ENCODE results near the gene CSF3.

Gene CSF3

GRCh38 chr17:39988206-39988810, 26.9 kb upstream of the CSF3 start:
- Histone ChIP-seq H3K36me3 (peaks cover 92 to 93% (median 92%) of the 10 kb centered on the region in 3 donors), H3K9me3 (no peaks in the 10 kb centered on the region), H3K27ac (no peak overlapping the region), H3K4me1 (no peaks in the 10 kb centered on the region), H3K27me3 (no peaks in the 10 kb centered on the region), H3K4me3 (no peak overlapping the region)
- TF ChIP-seq CTCF (IDR thresholded peaks at IDR 0.05) = no peak
- DNase-seq = no peak
- intact Hi-C loops (cut with DNase I; ENCODE audit: low total_unique reads) = no loop called here

GRCh38 chr17:39994448-39994847, 20.8 kb upstream of the CSF3 start:
- H3K36me3 ChIP-seq = peaks cover 84 to 96% (median 85%) of the 10 kb centered on the region in 3 donors
- intact Hi-C loops (cut with DNase I; ENCODE audit: low total_unique reads) = no loop called here
- H3K4me1 ChIP-seq = no peaks in the 10 kb centered on the region
- H3K27me3 ChIP-seq = no peaks in the 10 kb centered on the region
- H3K27ac ChIP-seq = no peak overlapping the region
- DNase-seq = no peak
- no peaks in the 10 kb centered on the region for H3K9me3 ChIP-seq
- no peak overlapping the region for H3K4me3 ChIP-seq
- TF ChIP-seq CTCF (IDR thresholded peaks at IDR 0.05) = no peak

- intact Hi-C loops (cut with DNase I; ENCODE audit: low total_unique reads) = no loop called here
- no peaks in the 10 kb centered on the region for H3K4me1 ChIP-seq
- no peak overlapping the region for H3K4me3 ChIP-seq
- no peaks in the 10 kb centered on the region for H3K27me3 ChIP-seq
- no peak for TF ChIP-seq CTCF (IDR thresholded peaks at IDR 0.05)
- H3K36me3 ChIP-seq = peaks cover 74 to 86% (median 75%) of the 10 kb centered on the region in 3 donors
- H3K9me3 ChIP-seq = no peaks in the 10 kb centered on the region
- H3K27ac ChIP-seq = no peak overlapping the region
- DNase-seq = no peak
Observed at GRCh38 chr17:39995438-39995837, 19.8 kb upstream of the CSF3 start.

GRCh38 chr17:39996162-39996561, 19.1 kb upstream of the CSF3 start:
- TF ChIP-seq CTCF (IDR thresholded peaks at IDR 0.05) = no peak
- Histone ChIP-seq H3K36me3 (peaks cover 67 to 79% (median 68%) of the 10 kb centered on the region in 3 donors), H3K27me3 (no peaks in the 10 kb centered on the region), H3K4me1 (no peaks in the 10 kb centered on the region), H3K4me3 (no peak overlapping the region), H3K9me3 (no peaks in the 10 kb centered on the region), H3K27ac (no peak overlapping the region)
- intact Hi-C loops (cut with DNase I; ENCODE audit: low total_unique reads) = no loop called here
- DNase-seq = no peak

- H3K36me3 ChIP-seq = peaks cover 60 to 72% (median 62%) of the 10 kb centered on the region in 3 donors
- no peaks in the 10 kb centered on the region for H3K4me1 ChIP-seq
- DNase-seq = peak in 1 of 2 donors; percentile 54
- H3K9me3 ChIP-seq = no peaks in the 10 kb centered on the region
- no peak for TF ChIP-seq CTCF (IDR thresholded peaks at IDR 0.05)
- no peak overlapping the region for H3K27ac ChIP-seq
- no peak overlapping the region for H3K4me3 ChIP-seq
- intact Hi-C loops (cut with DNase I; ENCODE audit: low total_unique reads) = no loop called here
- H3K27me3 ChIP-seq = no peaks in the 10 kb centered on the region
Observed at GRCh38 chr17:39996800-39997199, 18.4 kb upstream of the CSF3 start.

GRCh38 chr17:39997543-39997942, 17.7 kb upstream of the CSF3 start:
- H3K36me3 ChIP-seq = peaks cover 54 to 65% (median 54%) of the 10 kb centered on the region in 3 donors
- no peak overlapping the region for H3K27ac ChIP-seq
- no peak for TF ChIP-seq CTCF (IDR thresholded peaks at IDR 0.05)
- H3K4me1 ChIP-seq = no peaks in the 10 kb centered on the region
- no peak for DNase-seq
- intact Hi-C loops (cut with DNase I; ENCODE audit: low total_unique reads) = no loop called here
- no peak overlapping the region for H3K4me3 ChIP-seq
- no peaks in the 10 kb centered on the region for H3K27me3 ChIP-seq
- H3K9me3 ChIP-seq = no peaks in the 10 kb centered on the region
